Heart left ventricle (tissue), 13 donors: ENCODE results near the gene NKX2-4.

Experiments
- CTCF ChIP-seq, 12 donors: fragments of 200-600 bp; sonication (generic) in 4 of 12; IDR thresholded peaks; one replicate each; pipeline versions ENCODE4 v1.5.0 to v1.8.0; 2018 to 2022; ENCODE audit warnings: antibody characterized with exemption in 12 of 12, mild to moderate bottlenecking in 5 of 12
- POLR2A ChIP-seq, 2 donors: fragments of 450-650 bp; IDR thresholded peaks; one replicate each; pipeline ENCODE4 v1.6.1; 2017; ENCODE audit warnings: antibody characterized with exemption in 2 of 2, mild to moderate bottlenecking in 2 of 2, moderate library complexity in 2 of 2
- donor health status: ischemic (EF 13 %, LVEDD 7.1; RV severe dilation, severe dysfunction).
- donor health status: DM: no; HTN: yes; CAD: no.
- donor health status: DM: no; HTN: no; CAD: no.
- donor health status: ischemic (EF 25% LVEDD 6.9; RV normal size, moderate dysfunction).
- donor health status: ischemic (EF 25% LVEDD 5.7; RV mildly dilated, moderate dysfunction).
- donor health status: ischemic (EF 35%, LVEDD 5.7; RV mildly dilated, moderate dysfunction).
- donor health status: nonischemic (EF 11% LVEDD 7.7; RV severe dilation, severe dysfunction).
- donor health status: DM: yes; HTN: yes; CAD: no.
- donor health status: PGD.
- donor health status: ischemic (EF 29% LVEDD 5.4; RV normal size, mild dysfunction).
- donor health status: nonischemic (EF 23%, LVEDD 6.1; RV moderate dilation, normal function).

GRCh38 chr20:21368791-21369190, 28.5 kb downstream of the NKX2-4 start:
- TF ChIP-seq CTCF (IDR thresholded peaks at IDR 0.05): no peak
- no peak for TF ChIP-seq POLR2A (IDR thresholded peaks at IDR 0.05)
